Cardiac muscle cell (in vitro differentiated cells and primary cell): ENCODE results near the gene AMZ1. TPM values are rescaled to one million over a fixed set of nuclear protein-coding genes. Genes with fewer than 3 reads are reported as not detected.
A peak's percentile ranks its signal among the peaks of the same experiment; 100 is the strongest.

Experiments used
- DNase-seq, 2 donors: peaks; one replicate each; pipeline versions ENCODE4 v3.0.0 to v3.0.0-alpha.2; 2010 to 2017; ENCODE audit warnings: low read depth in 1 of 2, low spot score in 1 of 2
- H3K27ac ChIP-seq: fragments of 200-600 bp; sonication (generic); 2 replicates; pipeline ENCODE4 v1.5.1; 2016
- H3K27me3 ChIP-seq: fragments of 200-600 bp; sonication (generic); 2 replicates; pipeline ENCODE4 v1.6.0; 2016; ENCODE audit warnings: control low read depth
- H3K36me3 ChIP-seq: fragments of 200-600 bp; sonication (generic); 2 replicates; pipeline ENCODE4 v1.5.1; 2016; ENCODE audit warnings: control low read depth
- H3K4me1 ChIP-seq: fragments of 200-600 bp; sonication (generic); 2 replicates; pipeline ENCODE4 v1.8.1; 2017; ENCODE audit warnings: low read depth, mild to moderate bottlenecking, mixed run types
- H3K4me3 ChIP-seq: fragments of 200-600 bp; sonication (generic); 2 replicates; pipeline ENCODE4 v1.5.1; 2016; ENCODE audit warnings: mild to moderate bottlenecking
- H3K9me3 ChIP-seq: fragments of 200-600 bp; sonication (generic); 2 replicates; pipeline ENCODE4 v1.5.1; 2017; ENCODE audit warnings: low read depth, mild to moderate bottlenecking, control low read depth
- CTCF ChIP-seq: IDR thresholded peaks from 2 replicates; pipeline ENCODE4 v1.5.1; 2012; ENCODE audit warnings: low read depth, mild to moderate bottlenecking, low read length
- polyA plus RNA-seq: library from polyadenylated mRNA; unstranded; fragments of >200 nt; fragmentation: Nextera tagmentation; extraction: Ambion mirVana; gene quantifications from 2 replicates; pipeline ENCODE4 v1.2.1, GENCODE V29; 2016
- total RNA-seq: library from RNA; depleted of rRNA; stranded (reverse); fragments of >200 nt; gene quantifications from 2 replicates; pipeline ENCODE4 v1.2.3, GENCODE V29; 2016

Gene AMZ1
- total and polyA plus RNA-seq, 2 experiments from 2014 or later = 0.80 to 1.6 TPM

GRCh38 chr7:2649991-2650390 is 38.0 kb upstream of the AMZ1 start:
- no peak for TF ChIP-seq CTCF
- DNase-seq = no peak
- Histone ChIP-seq H3K36me3 (peaks cover 26% of the 10 kb centered on the region), H3K4me1 (peaks cover 4% of the 10 kb centered on the region), H3K27ac (no peak overlapping the region), H3K4me3 (no peak overlapping the region), H3K27me3 (no peaks in the 10 kb centered on the region), H3K9me3 (no peaks in the 10 kb centered on the region)

- Histone ChIP-seq H3K36me3 (peaks cover 26% of the 10 kb centered on the region), H3K4me1 (no peaks in the 10 kb centered on the region), H3K27me3 (no peaks in the 10 kb centered on the region), H3K9me3 (no peaks in the 10 kb centered on the region), H3K4me3 (no peak overlapping the region), H3K27ac (peak overlapping the region; percentile 60)
- no peak for DNase-seq
- TF ChIP-seq CTCF = no peak
These were observed 37.6 kb upstream of the AMZ1 start for GRCh38 chr7:2650451-2650850.

- H3K36me3 ChIP-seq = peaks cover 30% of the 10 kb centered on the region
- peak; percentile 13 for TF ChIP-seq CTCF
- peak; percentile 36 to 55 for DNase-seq
These were observed 36.7 kb upstream of the AMZ1 start for GRCh38 chr7:2651336-2651735.

GRCh38 chr7:2651847-2652735 is 35.9 kb upstream of the AMZ1 start:
- no peak overlapping the region for H3K27ac ChIP-seq
- no peak for TF ChIP-seq CTCF
- H3K36me3 ChIP-seq = peaks cover 31% of the 10 kb centered on the region
- H3K4me3 ChIP-seq = no peak overlapping the region
- H3K27me3 ChIP-seq = no peaks in the 10 kb centered on the region
- no peaks in the 10 kb centered on the region for H3K9me3 ChIP-seq
- DNase-seq = no peak
- H3K4me1 ChIP-seq = no peaks in the 10 kb centered on the region

More at GRCh38 chr7:2651336-2651735, 36.7 kb upstream of the AMZ1 start:
- Histone ChIP-seq H3K4me1 (no peaks in the 10 kb centered on the region), H3K4me3 (no peak overlapping the region), H3K27me3 (no peaks in the 10 kb centered on the region), H3K9me3 (no peaks in the 10 kb centered on the region), H3K27ac (peak overlapping the region; percentile 60)

GRCh38 chr7:2652736-2653060 is 35.3 kb upstream of the AMZ1 start:
- TF ChIP-seq CTCF = no peak

More at GRCh38 chr7:2652736-2653060, 35.3 kb upstream of the AMZ1 start:
- DNase-seq = no peak
- no peaks in the 10 kb centered on the region for H3K4me1 ChIP-seq
- no peak overlapping the region for H3K4me3 ChIP-seq
- H3K36me3 ChIP-seq = peaks cover 27% of the 10 kb centered on the region
- H3K9me3 ChIP-seq = no peaks in the 10 kb centered on the region
- H3K27me3 ChIP-seq = no peaks in the 10 kb centered on the region
- H3K27ac ChIP-seq = no peak overlapping the region
